Activated CD4-positive, alpha-beta T cell treated with anti-CD3 and anti-CD28 coated beads, Interleukin-2, amount 10 ng/mL, durations not matched to agents 24 days and 14 days (primary cell): ENCODE data around the gene SLC51B. TPM values are rescaled to one million over a fixed set of nuclear protein-coding genes. Genes with fewer than 3 reads are reported as not detected.
"Not testable (repeated sequence)": the region's sequence is repeated elsewhere in the genome, so short reads cannot be mapped to it uniquely, and the experiment has no call there.

ENCODE experiments used
- DNase-seq: peaks from one replicate; pipeline ENCODE4 v3.0.0; 2022
- H3K27ac Mint-ChIP-seq: one replicate; pipeline ENCODE4 v1.8.0; 2022; ENCODE audit warnings: mild to moderate bottlenecking, mixed read lengths
- H3K27me3 Mint-ChIP-seq: one replicate; pipeline ENCODE4 v1.8.0; 2022; ENCODE audit warnings: mixed read lengths
- H3K36me3 Mint-ChIP-seq: one replicate; pipeline ENCODE4 v1.8.0; 2022; ENCODE audit warnings: low read depth, mild to moderate bottlenecking, mixed read lengths
- H3K4me1 Mint-ChIP-seq: one replicate; pipeline ENCODE4 v1.8.0; 2021; ENCODE audit warnings: mixed read lengths
- H3K4me3 Mint-ChIP-seq: one replicate; pipeline ENCODE4 v1.8.0; 2022; ENCODE audit warnings: mild to moderate bottlenecking, moderate library complexity, mixed read lengths
- H3K9me3 Mint-ChIP-seq: one replicate; pipeline ENCODE4 v1.8.0; 2021; ENCODE audit warnings: mixed read lengths
- intact Hi-C: fragments of 100-400 bp; cut with micrococcal nuclease; formaldehyde crosslinking; loops from one replicate; pipeline ENCODE4 v1.15.1; 2023
- total RNA-seq: library from RNA; stranded (reverse); gene quantifications from 2 replicates; pipeline ENCODE4 v1.2.3, GENCODE V29; 2022

Gene SLC51B
- total RNA-seq, 1 donor from 2014 or later: not detected

GRCh38 chr15:65029736-65030208 lies 15.4 kb upstream of the SLC51B start:
- no peaks in the 10 kb centered on the region for H3K9me3 Mint-ChIP-seq
- intact Hi-C loops: loop anchor here (5.0 kb wide), 1 partner anchor 273 kb away; the partner anchor contains the start of gene RNU5B-1
- H3K4me3 Mint-ChIP-seq: peak overlapping the region; percentile 67
- H3K27me3 Mint-ChIP-seq: peaks cover 16% of the 10 kb centered on the region
- H3K36me3 Mint-ChIP-seq: peaks cover 19% of the 10 kb centered on the region
- peak overlapping the region; percentile 58 for H3K27ac Mint-ChIP-seq
- no peak for DNase-seq
- peaks cover 22% of the 10 kb centered on the region for H3K4me1 Mint-ChIP-seq

- no peak overlapping the region for H3K4me3 Mint-ChIP-seq
- H3K27ac Mint-ChIP-seq: no peak overlapping the region
Observed at GRCh38 chr15:65032801-65033537, 12.2 kb upstream of the SLC51B start.

GRCh38 chr15:65033659-65034269 lies 11.4 kb upstream of the SLC51B start:
- Mint-ChIP-seq H3K27ac (no peak overlapping the region), H3K4me3 (no peak overlapping the region), H3K9me3 (no peaks in the 10 kb centered on the region), H3K36me3 (no peaks in the 10 kb centered on the region), H3K27me3 (peaks cover 16% of the 10 kb centered on the region), H3K4me1 (peaks cover 13% of the 10 kb centered on the region)
- DNase-seq: peak; percentile 75
- intact Hi-C loops: loop anchor here (1.0 to 5.0 kb wide), 2 partner anchors 45 to 269 kb away; partner anchors contain the start of gene RNU5B-1

More at GRCh38 chr15:65032801-65033537, 12.2 kb upstream of the SLC51B start:
- peaks cover 16% of the 10 kb centered on the region for H3K27me3 Mint-ChIP-seq
- DNase-seq: peak; percentile 75
- H3K36me3 Mint-ChIP-seq: peaks cover 3% of the 10 kb centered on the region
- peaks cover 19% of the 10 kb centered on the region for H3K4me1 Mint-ChIP-seq
- intact Hi-C loops: loop anchor here (1.0 to 5.0 kb wide), 2 partner anchors 45 to 269 kb away; partner anchors contain the start of gene RNU5B-1
- no peaks in the 10 kb centered on the region for H3K9me3 Mint-ChIP-seq

GRCh38 chr15:65034719-65035118 lies 10.5 kb upstream of the SLC51B start:
- peaks cover 16% of the 10 kb centered on the region for H3K27me3 Mint-ChIP-seq
- intact Hi-C loops: loop anchor here (5.0 kb wide), 1 partner anchor 268 kb away; the partner anchor contains the start of gene RNU5B-1

GRCh38 chr15:65037309-65037708 lies 7.9 kb upstream of the SLC51B start:
- H3K9me3 Mint-ChIP-seq: no peaks in the 10 kb centered on the region
- H3K4me3 Mint-ChIP-seq: no peak overlapping the region
- H3K36me3 Mint-ChIP-seq: no peaks in the 10 kb centered on the region
- H3K4me1 Mint-ChIP-seq: peaks cover 7% of the 10 kb centered on the region
- H3K27me3 Mint-ChIP-seq: peaks cover 3% of the 10 kb centered on the region
- intact Hi-C loops: no loop called here
- no peak for DNase-seq
- H3K27ac Mint-ChIP-seq: no peak overlapping the region

More at GRCh38 chr15:65034719-65035118, 10.5 kb upstream of the SLC51B start:
- no peak overlapping the region for H3K27ac Mint-ChIP-seq
- H3K9me3 Mint-ChIP-seq: no peaks in the 10 kb centered on the region
- H3K36me3 Mint-ChIP-seq: no peaks in the 10 kb centered on the region
- DNase-seq: no peak
- H3K4me3 Mint-ChIP-seq: no peak overlapping the region
- peaks cover 12% of the 10 kb centered on the region for H3K4me1 Mint-ChIP-seq

GRCh38 chr15:65038428-65038827 lies 6.8 kb upstream of the SLC51B start:
- H3K4me3 Mint-ChIP-seq: no peak overlapping the region
- no peaks in the 10 kb centered on the region for H3K36me3 Mint-ChIP-seq
- H3K4me1 Mint-ChIP-seq: peaks cover 3% of the 10 kb centered on the region
- DNase-seq: no peak
- H3K27me3 Mint-ChIP-seq: no peaks in the 10 kb centered on the region
- intact Hi-C loops: no loop called here
- no peaks in the 10 kb centered on the region for H3K9me3 Mint-ChIP-seq
- H3K27ac Mint-ChIP-seq: no peak overlapping the region

- intact Hi-C loops: no loop called here
- no peak overlapping the region for H3K27ac Mint-ChIP-seq
Observed at GRCh38 chr15:65038836-65039235, 6.4 kb upstream of the SLC51B start.

GRCh38 chr15:65040461-65040860 lies 4.7 kb upstream of the SLC51B start:
- H3K4me3 Mint-ChIP-seq: no peak overlapping the region
- no peaks in the 10 kb centered on the region for H3K27me3 Mint-ChIP-seq
- no peak for DNase-seq
- H3K36me3 Mint-ChIP-seq: no peaks in the 10 kb centered on the region
- no peaks in the 10 kb centered on the region for H3K9me3 Mint-ChIP-seq
- H3K4me1 Mint-ChIP-seq: peaks cover 6% of the 10 kb centered on the region
- no peak overlapping the region for H3K27ac Mint-ChIP-seq
- intact Hi-C loops: loop anchor here (10.0 kb wide), 1 partner anchor 94 kb away; the partner anchor contains the start of gene PDCD7

More at GRCh38 chr15:65038836-65039235, 6.4 kb upstream of the SLC51B start:
- no peak for DNase-seq
- no peaks in the 10 kb centered on the region for H3K27me3 Mint-ChIP-seq
- H3K4me3 Mint-ChIP-seq: no peak overlapping the region
- H3K36me3 Mint-ChIP-seq: no peaks in the 10 kb centered on the region
- H3K9me3 Mint-ChIP-seq: no peaks in the 10 kb centered on the region
- H3K4me1 Mint-ChIP-seq: peaks cover under 1% of the 10 kb centered on the region

- Mint-ChIP-seq H3K4me3 (no peak overlapping the region), H3K27ac (no peak overlapping the region), H3K27me3 (no peaks in the 10 kb centered on the region), H3K36me3 (no peaks in the 10 kb centered on the region), H3K4me1 (peaks cover 6% of the 10 kb centered on the region), H3K9me3 (no peaks in the 10 kb centered on the region)
- intact Hi-C loops: loop anchor here (10.0 kb wide), 1 partner anchor 93 kb away; the partner anchor contains the start of gene PDCD7
- DNase-seq: no peak
Observed at GRCh38 chr15:65041787-65042186, 3.4 kb upstream of the SLC51B start.

- Mint-ChIP-seq H3K9me3 (no peaks in the 10 kb centered on the region), H3K27ac (no peak overlapping the region), H3K36me3 (no peaks in the 10 kb centered on the region), H3K4me1 (peaks cover 6% of the 10 kb centered on the region), H3K27me3 (no peaks in the 10 kb centered on the region), H3K4me3 (no peak overlapping the region)
- intact Hi-C loops: loop anchor here (10.0 kb wide), 1 partner anchor 92 kb away; the partner anchor contains the start of gene PDCD7
- no peak for DNase-seq
Observed at GRCh38 chr15:65042776-65043327, 2.3 kb upstream of the SLC51B start.

GRCh38 chr15:65044218-65044617 lies 969 bp upstream of the SLC51B start:
- DNase-seq, H3K9me3 Mint-ChIP-seq, H3K4me1 Mint-ChIP-seq: not testable (repeated sequence)

GRCh38 chr15:65048241-65048640 lies 3.1 kb downstream of the SLC51B start:
- no peak overlapping the region for H3K4me3 Mint-ChIP-seq
- no peaks in the 10 kb centered on the region for H3K36me3 Mint-ChIP-seq
- no peak overlapping the region for H3K27ac Mint-ChIP-seq
- no peaks in the 10 kb centered on the region for H3K9me3 Mint-ChIP-seq
- H3K4me1 Mint-ChIP-seq: peaks cover 15% of the 10 kb centered on the region
- intact Hi-C loops: loop anchor here (10.0 kb wide), 1 partner anchor 87 kb away; the partner anchor contains the start of gene PDCD7
- H3K27me3 Mint-ChIP-seq: peaks cover 7% of the 10 kb centered on the region
- no peak for DNase-seq

More at GRCh38 chr15:65044218-65044617, 969 bp upstream of the SLC51B start:
- H3K27ac Mint-ChIP-seq, H3K4me3 Mint-ChIP-seq, H3K36me3 Mint-ChIP-seq, H3K27me3 Mint-ChIP-seq: not testable (repeated sequence)
- intact Hi-C loops: loop anchor here (10.0 kb wide), 1 partner anchor 91 kb away; the partner anchor contains the start of gene PDCD7

GRCh38 chr15:65049418-65049840 lies 4.2 kb downstream of the SLC51B start:
- intact Hi-C loops: loop anchor here (10.0 kb wide), 1 partner anchor 85 kb away; the partner anchor contains the start of gene PDCD7
- H3K4me3 Mint-ChIP-seq: peak overlapping the region; percentile 66
- peak overlapping the region; percentile 45 for H3K27ac Mint-ChIP-seq
- peaks cover 7% of the 10 kb centered on the region for H3K27me3 Mint-ChIP-seq
- H3K9me3 Mint-ChIP-seq: no peaks in the 10 kb centered on the region
- peak; percentile 95 for DNase-seq
- H3K4me1 Mint-ChIP-seq: peaks cover 11% of the 10 kb centered on the region
- no peaks in the 10 kb centered on the region for H3K36me3 Mint-ChIP-seq
